K562 (cell line): Measurements from ENCODE around the gene FKBP2. TPM values are rescaled to one million over a fixed set of nuclear protein-coding genes. Genes with fewer than 3 reads are reported as not detected.

Source experiments
- ATAC-seq: fragments of 200-7000 bp; cut with Tn5 transposase; 3 replicates; pipeline ENCODE4 v1.9.1; 2020; ENCODE audit warnings: moderate library complexity
- BruUV-seq: library from RNA; stranded (reverse); fragments of 400-500 nt; replicated peaks from 2 replicates; lab custom pipeline; 2021; lab: Mats Ljungman, UMichigan
- CTCF ChIA-PET: fragments of 300-600 bp; formaldehyde crosslinking; extraction: SDS; loops from one replicate; lab custom pipeline; 2021; ENCODE audit warnings: low intra/inter-chr PET ratio; lab: Yijun Ruan, JAX
- POLR2A ChIA-PET: fragments of 300-600, 350-650 bp; sonication (Branson Sonifier 250); formaldehyde crosslinking; extraction: SDS; loops from one replicate; lab custom pipeline; 2021; ENCODE audit warnings: antibody characterized with exemption, inconsistent platforms; lab: Yijun Ruan, JAX
- DNase-seq, 4 experiments: peaks; one replicate each; pipeline versions ENCODE4 v3.0.0 to v3.0.0-alpha.2; 2011 to 2018; ENCODE audit warnings: low spot score in 3 of 4, mixed read lengths in 3 of 4; ENCODE audit errors: extremely low read depth in 1 of 4
- FAIRE-seq: peaks from 2 replicates; lab custom pipeline; 2011; peaks lifted over from hg19 to GRCh38; lab: Jason Lieb, UNC
- H2AFZ ChIP-seq: 2 replicates; pipeline ENCODE4 v1.6.0; 2011; ENCODE audit warnings: low read depth, low read length, control low read depth, inconsistent platforms
- H3K27ac ChIP-seq: fragments of 200-600 bp; 3 replicates; pipeline ENCODE4 v1.8.0; 2011; ENCODE audit warnings: low read depth, mild to moderate bottlenecking, control low read depth, inconsistent platforms, low read length, moderate library complexity, mixed read lengths; ENCODE audit errors: extremely low read depth
- H3K27me3 ChIP-seq, 2 experiments: fragments of 300-600 bp in 1 of 2; 2 replicates in 1 of 2; 3 replicates in 1 of 2; pipeline versions ENCODE4 v1.6.0 to v1.8.0; 2011; ENCODE audit warnings: inconsistent platforms in 2 of 2, low read length in 2 of 2, mild to moderate bottlenecking in 1 of 2, mixed read lengths in 1 of 2, moderate library complexity in 1 of 2; ENCODE audit not compliant: control insufficient read depth in 2 of 2, insufficient read depth in 2 of 2
- H3K36me3 ChIP-seq: fragments of 300-600 bp; 3 replicates; pipeline ENCODE4 v1.8.0; 2011; ENCODE audit warnings: mild to moderate bottlenecking, low read length, inconsistent platforms; ENCODE audit not compliant: control insufficient read depth, insufficient read depth
- H3K4me1 ChIP-seq, 2 experiments: fragments of 200-600 bp in 1 of 2; replicated peaks in 1 of 2; 2 replicates in 1 of 2; 3 replicates in 1 of 2; pipeline versions ENCODE4 v1.5.1 to v1.8.0; 2011; ENCODE audit warnings: inconsistent platforms in 2 of 2, low read length in 2 of 2, mild to moderate bottlenecking in 1 of 2, mixed read lengths in 1 of 2, moderate library complexity in 1 of 2; ENCODE audit not compliant: control insufficient read depth in 2 of 2, insufficient read depth in 2 of 2
- H3K4me2 ChIP-seq: 2 replicates; pipeline ENCODE4 v1.6.1; 2011; ENCODE audit warnings: low read length, control low read depth, inconsistent platforms, mixed read lengths; ENCODE audit not compliant: insufficient read depth
- H3K4me3 ChIP-seq: fragments of 200-600 bp; sonication (generic), shearing (Covaris generic); 2 replicates; pipeline ENCODE4 v1.5.1; 2016; ENCODE audit warnings: control low read depth, inconsistent platforms
- H3K79me2 ChIP-seq: fragments of 200-600 bp; 3 replicates; pipeline ENCODE4 v1.8.0; 2011; ENCODE audit warnings: low read length, inconsistent platforms; ENCODE audit not compliant: control insufficient read depth, insufficient read depth
- H3K9ac ChIP-seq, 2 experiments: 2 replicates each; pipeline versions ENCODE4 v1.6.0 to v1.6.1; 2011; ENCODE audit warnings: low read depth in 2 of 2, low read length in 2 of 2, control low read depth in 1 of 2, inconsistent platforms in 1 of 2, mild to moderate bottlenecking in 1 of 2, mixed read lengths in 1 of 2; ENCODE audit not compliant: insufficient read depth in 1 of 2
- H3K9me1 ChIP-seq: one replicate; pipeline ENCODE4 v1.6.0; 2011; ENCODE audit warnings: inconsistent platforms, mild to moderate bottlenecking, low read length, moderate library complexity; ENCODE audit not compliant: control insufficient read depth, insufficient read depth
- H3K9me3 ChIP-seq: replicated peaks from 2 replicates; pipeline ENCODE4 v1.5.1; 2011; ENCODE audit warnings: low read depth, low read length, inconsistent platforms; ENCODE audit not compliant: control insufficient read depth, insufficient read depth
- H4K20me1 ChIP-seq: replicated peaks from 2 replicates; pipeline ENCODE4 v1.6.1; 2011; ENCODE audit warnings: low read length, inconsistent platforms, mixed read lengths; ENCODE audit not compliant: control insufficient read depth, insufficient read depth
- C11orf30 ChIP-seq: fragments of 450-650 bp; IDR thresholded peaks from 2 replicates; pipeline ENCODE4 v1.6.1; 2016; ENCODE audit warnings: low read depth, mild to moderate bottlenecking
- CSDE1 ChIP-seq, 2 experiments: fragments of 450-650 bp; IDR thresholded peaks; 2 replicates each; pipeline ENCODE4 v1.6.1; 2016; ENCODE audit warnings: mild to moderate bottlenecking in 1 of 2
- ILK ChIP-seq: fragments of 450-650 bp; IDR thresholded peaks from 2 replicates; pipeline ENCODE4 v1.6.1; 2016; ENCODE audit warnings: missing genetic modification characterization, low read depth, mild to moderate bottlenecking, missing compliant biosample characterization, moderate library complexity, borderline replicate concordance
- IRF2 ChIP-seq: sonication (generic); formaldehyde crosslinking; IDR thresholded peaks from 2 replicates; pipeline ENCODE4 v1.8.1; 2022; ENCODE audit warnings: mild to moderate bottlenecking, missing genetic modification reagents
- KLF16 ChIP-seq: IDR thresholded peaks from 2 replicates; pipeline ENCODE4 v1.6.1; 2016; ENCODE audit warnings: antibody characterized with exemption
- MAFF ChIP-seq: IDR thresholded peaks from 2 replicates; pipeline ENCODE4 v1.6.1; 2012; ENCODE audit warnings: low read length, improper control_type of control experiment
- MBD1 ChIP-seq: fragments of 250-450 bp; sonication (Bioruptor Pico); IDR thresholded peaks from 2 replicates; pipeline ENCODE4 v1.8.0; 2022; ENCODE audit warnings: inconsistent platforms
- MXI1 ChIP-seq: IDR thresholded peaks from 2 replicates; pipeline ENCODE4 v1.6.1; 2011; ENCODE audit warnings: low read depth, mild to moderate bottlenecking, improper control_type of control experiment, low read length
- NFATC3 ChIP-seq: fragments of 450-650 bp; IDR thresholded peaks from 2 replicates; pipeline ENCODE4 v1.6.1; 2017; ENCODE audit warnings: mild to moderate bottlenecking
- POU5F1 ChIP-seq: fragments of 150-350 bp; IDR thresholded peaks from 2 replicates; pipeline ENCODE4 v1.6.1; 2014; ENCODE audit warnings: borderline replicate concordance, low read length, low read depth, mild to moderate bottlenecking; ENCODE audit not compliant: partially characterized antibody
- RBFOX2 ChIP-seq: fragments of 200-400 bp; formaldehyde crosslinking; IDR thresholded peaks from 2 replicates; pipeline ENCODE4 v1.6.1; 2017; ENCODE audit warnings: low read depth, mild to moderate bottlenecking, low read length, moderate library complexity
- SMAD2 ChIP-seq: fragments of 150-350 bp; IDR thresholded peaks from 2 replicates; pipeline ENCODE4 v1.6.1; 2014; ENCODE audit warnings: low read depth, mild to moderate bottlenecking, low read length
- SRSF7 ChIP-seq: fragments of 200-400 bp; formaldehyde crosslinking; optimal IDR thresholded peaks from 2 replicates; pipeline ENCODE3; 2017; ENCODE audit warnings: mild to moderate bottlenecking, low read depth, low read length
- U2AF1 ChIP-seq: fragments of 200-400 bp; formaldehyde crosslinking; optimal IDR thresholded peaks from 2 replicates; pipeline ENCODE3; 2017; ENCODE audit warnings: mild to moderate bottlenecking, low read depth, low read length, moderate library complexity
- ZNF184 ChIP-seq: sonication (generic); formaldehyde crosslinking; IDR thresholded peaks from 2 replicates; pipeline ENCODE4 v1.5.0; 2020; ENCODE audit warnings: missing genetic modification reagents
- ZNF398 ChIP-seq: fragments of 250-450 bp; sonication (Bioruptor Pico); IDR thresholded peaks from 2 replicates; pipeline ENCODE4 v1.8.0; 2021; ENCODE audit warnings: moderate library complexity, mild to moderate bottlenecking, inconsistent platforms
- ZNF589 ChIP-seq: fragments of 200-800 bp; sonication (Bioruptor generic); IDR thresholded peaks from 2 replicates; pipeline ENCODE4 v1.6.1; 2016; ENCODE audit warnings: low read depth, missing genetic modification characterization, missing compliant biosample characterization
- ZSCAN32 ChIP-seq: fragments of 450-650 bp; formaldehyde crosslinking; IDR thresholded peaks from 2 replicates; pipeline ENCODE4 v1.4.0; 2020; ENCODE audit warnings: mild to moderate bottlenecking, moderate library complexity
- WGBS: fragments of 100-300 bp; shearing (Covaris generic); methylation state at CpG from one replicate; pipeline ENCODE4 v1.1.6; 2016; ENCODE audit warnings: low coverage, mixed read lengths; ENCODE audit not compliant: insufficient coverage; ENCODE audit errors: missing lambda C conversion rate; 5-methylcytosine and 5-hydroxymethylcytosine counted together
- in situ Hi-C: fragments of 300-500 bp; cut with MboI; formaldehyde crosslinking; loops from 4 replicates; pipeline ENCODE4 v1.15.0; 2018; ENCODE audit warnings: inconsistent platforms, mixed read lengths
- intact Hi-C: fragments of 100-400 bp; cut with micrococcal nuclease; formaldehyde crosslinking; loops from 2 replicates; pipeline ENCODE4 v1.14.2; 2022
- polyA plus RNA-seq, 8 experiments: library from polyadenylated mRNA; depleted of rRNA in 4 of 8; stranded (reverse) in 5 of 8; unstranded in 3 of 8; fragments of >200 nt; fragmentation: Nextera tagmentation in 2 of 8; fragmentation: Illumina TruSeq in 1 of 8; extraction: Ambion mirVana in 2 of 8; extraction: Trizol in 1 of 8; gene quantifications; 2 replicates each; pipeline versions ENCODE4 v1.2.1 to v1.2.3, GENCODE V29; 2011 to 2014; ENCODE audit warnings: inconsistent platforms in 1 of 8, missing spikeins in 1 of 8
- total RNA-seq, 7 experiments: library from RNA; depleted of rRNA in 6 of 7; stranded (reverse); fragments of >200 nt in 6 of 7; fragmentation: Illumina TruSeq in 2 of 7; extraction: Trizol in 2 of 7; gene quantifications; 2 replicates each; pipeline versions ENCODE4 v1.2.1 to v1.2.3, GENCODE V29; 2011 to 2021; ENCODE audit warnings: low replicate concordance in 1 of 7

FKBP2 gene
- total and polyA plus RNA-seq, 9 of the 15 experiments (the other 6 are each of a cell fraction or from before 2014, with no cell fraction given) = 3.5 to 151 (median 58.1) TPM

DNA sequence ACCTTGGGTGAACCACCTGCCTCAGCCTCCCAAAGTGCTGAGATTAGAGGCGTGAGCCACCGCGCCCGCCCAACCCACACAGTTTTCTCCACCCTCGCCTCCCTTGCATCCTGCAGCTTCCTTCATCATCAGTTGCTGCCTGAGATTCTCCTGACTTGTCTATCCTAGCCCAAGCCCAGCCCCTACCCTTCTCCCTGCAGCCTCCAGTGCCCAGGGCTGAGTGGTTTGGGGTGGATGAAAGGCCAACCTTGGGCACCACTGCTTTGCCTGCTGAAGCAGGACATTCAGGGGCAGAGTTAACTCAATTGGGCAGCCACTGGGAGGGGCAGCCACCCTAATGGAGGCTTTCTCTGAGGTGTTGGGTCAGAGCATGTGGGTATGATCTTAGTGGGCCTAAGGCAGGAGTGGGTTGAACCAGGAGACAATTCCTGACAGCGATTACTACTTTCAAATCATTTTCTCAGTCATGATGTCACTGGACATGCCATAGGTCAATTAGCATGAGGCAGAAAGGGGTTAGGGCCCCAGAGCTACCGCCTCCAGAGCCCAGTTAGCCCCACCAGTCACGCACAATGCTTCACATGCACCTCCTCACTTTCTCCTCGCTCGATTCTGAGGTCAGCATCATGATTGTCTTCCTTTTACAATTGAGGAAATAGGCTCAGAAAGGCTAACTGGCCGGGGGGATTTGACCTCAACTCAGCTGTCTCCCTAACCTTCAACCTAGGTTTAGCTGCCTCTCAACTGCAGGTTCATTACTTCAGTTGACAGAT is 1.0 kb upstream of the FKBP2 start:
- no peaks in the 10 kb centered on the region for H3K9me3 ChIP-seq
- H3K9ac ChIP-seq = peak overlapping the region; percentile 93 to 94
- H2AFZ ChIP-seq = no peak overlapping the region
- peaks cover 57% of the 10 kb centered on the region for H3K79me2 ChIP-seq
- in situ Hi-C loops (no loop called here), intact Hi-C loops (loop anchor here (10.0 kb wide), 1 partner anchor 65 kb away; the partner anchor contains the start of genes CATSPERZ and ESRRA)
- ChIA-PET CTCF (no interaction called here), POLR2A (interaction anchor here (0.7 to 1.6 kb wide), 2 partner anchors 9 to 10 kb away, joined by 3 read pairs; partner anchors contain the start of gene DNAJC4)
- DNase-seq (peak in 1 of 4 experiments; percentile 64), ATAC-seq (no peak), FAIRE-seq (peak; percentile 74)
- peaks cover 67% of the 10 kb centered on the region for H3K36me3 ChIP-seq
- 44% methylated on average over 11 of the region's 11 CpGs for WGBS
- H3K27ac ChIP-seq = peak overlapping the region; percentile 95
- H3K4me2 ChIP-seq = peak overlapping the region; percentile 85
- H4K20me1 ChIP-seq = 0 out of 2 replicates have a peak, but pooled peaks cover 3% of the 10 kb centered on the region
- peak overlapping the region; percentile 99 for H3K4me3 ChIP-seq
- H3K9me1 ChIP-seq = no peaks in the 10 kb centered on the region
- peaks cover 34 to 70% of the 10 kb centered on the region in 2 experiments for H3K4me1 ChIP-seq
- no TSS peak for BruUV-seq
- H3K27me3 ChIP-seq = no peaks in the 10 kb centered on the region
- TF ChIP-seq ZNF398 (no peak), U2AF1 (no peak), MAFF (0 out of 2 replicates have a peak, but pooled peaks have one; percentile 13), NFATC3 (no peak), MXI1 (0 out of 2 replicates have a peak, but pooled peaks have one; percentile 29), RBFOX2 (no peak), ZSCAN32 (0 out of 2 replicates have a peak, but pooled peaks have one; percentile 2), ZNF184 (CRISPR knock-in tag) (no peak), ZNF589 (0 out of 2 replicates have a peak, but pooled peaks have one; percentile 18), IRF2 (CRISPR knock-in tag) (no peak), KLF16 (no peak), CSDE1 (IDR thresholded peaks at IDR 0.05) (no peak), POU5F1 (no peak), MBD1 (CRISPR knock-in tag) (no peak), ILK (tag) (no peak), SMAD2 (no peak), SRSF7 (no peak), C11orf30 (no peak)
